Measurements from ENCODE around the gene PPP1R12C.
"Not testable (repeated sequence)": the region's sequence is repeated elsewhere in the genome, so short reads cannot be mapped to it uniquely, and the experiment has no call there.

Gene PPP1R12C

GRCh38 chr19:55113570-55114039 is 3.8 kb downstream of the PPP1R12C start:
- H3K27ac ChIP-seq = no peak overlapping the region
- DNase-seq (ENCODE audit: low read depth, low spot score) = no peak

- DNase-seq (ENCODE audit: low read depth, low spot score) = no peak
- H3K27ac ChIP-seq = no peak overlapping the region
Measured at GRCh38 chr19:55112777-55113569, 4.5 kb downstream of the PPP1R12C start.

- H3K27ac ChIP-seq = no peak overlapping the region
- DNase-seq (ENCODE audit: low read depth, low spot score) = no peak
Measured at GRCh38 chr19:55112246-55112776, 5.1 kb downstream of the PPP1R12C start.

- H3K27ac ChIP-seq = no peak overlapping the region
- no peak for DNase-seq (ENCODE audit: low read depth, low spot score)
Measured at GRCh38 chr19:55111238-55111831, 6.1 kb downstream of the PPP1R12C start.

- H3K27ac ChIP-seq = no peak overlapping the region
- no peak for DNase-seq (ENCODE audit: low read depth, low spot score)
Measured at GRCh38 chr19:55109527-55110291, 7.7 kb downstream of the PPP1R12C start.

- DNase-seq (ENCODE audit: low read depth, low spot score); H3K27ac ChIP-seq: not testable (repeated sequence)
Measured at GRCh38 chr19:55107252-55107651, 10.2 kb downstream of the PPP1R12C start.

GRCh38 chr19:55106591-55106990 is 10.8 kb downstream of the PPP1R12C start:
- no peak overlapping the region for H3K27ac ChIP-seq
- DNase-seq (ENCODE audit: low read depth, low spot score) = no peak

GRCh38 chr19:55105237-55105636 is 12.2 kb downstream of the PPP1R12C start:
- no peak for DNase-seq (ENCODE audit: low read depth, low spot score)
- H3K27ac ChIP-seq = no peak overlapping the region

- no peak for DNase-seq (ENCODE audit: low read depth, low spot score)
- no peak overlapping the region for H3K27ac ChIP-seq
Measured at GRCh38 chr19:55103190-55103589, 14.2 kb downstream of the PPP1R12C start.

- no peak overlapping the region for H3K27ac ChIP-seq
- DNase-seq (ENCODE audit: low read depth, low spot score) = no peak
Measured at GRCh38 chr19:55101261-55101660, 16.2 kb downstream of the PPP1R12C start.

- no peak for DNase-seq (ENCODE audit: low read depth, low spot score)
- H3K27ac ChIP-seq = no peak overlapping the region
Measured at GRCh38 chr19:55099557-55100506, 17.6 kb downstream of the PPP1R12C start.

GRCh38 chr19:55098716-55099556 is 18.5 kb downstream of the PPP1R12C start:
- DNase-seq (ENCODE audit: low read depth, low spot score) = no peak
- H3K27ac ChIP-seq = no peak overlapping the region

GRCh38 chr19:55097864-55098715 is 19.3 kb downstream of the PPP1R12C start:
- no peak for DNase-seq (ENCODE audit: low read depth, low spot score)
- no peak overlapping the region for H3K27ac ChIP-seq

GRCh38 chr19:55096061-55096701 is 21.3 kb downstream of the PPP1R12C start:
- no peak overlapping the region for H3K27ac ChIP-seq
- DNase-seq (ENCODE audit: low read depth, low spot score) = no peak

GRCh38 chr19:55095260-55096060 is 22.0 kb downstream of the PPP1R12C start:
- no peak for DNase-seq (ENCODE audit: low read depth, low spot score)
- no peak overlapping the region for H3K27ac ChIP-seq

GRCh38 chr19:55094456-55095259 is 22.8 kb downstream of the PPP1R12C start:
- no peak overlapping the region for H3K27ac ChIP-seq
- DNase-seq (ENCODE audit: low read depth, low spot score) = no peak

Measured in epithelial cell of prostate (primary cell).